GM13977 (cell line): ENCODE results near the gene RNF112.
"Not testable (repeated sequence)": the region's sequence is repeated elsewhere in the genome, so short reads cannot be mapped to it uniquely, and the experiment has no call there.

Source experiments
- DNase-seq: peaks from one replicate; pipeline ENCODE4 v3.0.0; 2012; ENCODE audit warnings: low spot score
- CTCF ChIP-seq: IDR thresholded peaks from 2 replicates; pipeline ENCODE4 v1.5.1; 2012; ENCODE audit warnings: mild to moderate bottlenecking, control low read depth; ENCODE audit not compliant: insufficient read depth; ENCODE audit errors: extremely low read depth, missing control alignments
- in situ Hi-C: fragments of 300-500 bp; cut with MboI; formaldehyde crosslinking; loops from one replicate; pipeline ENCODE4 v1.12.0; 2022; ENCODE audit warnings: low sequenced_read_pairs, low pct_unique_long_range_greater_than_20kb, mixed read lengths, inconsistent platforms; ENCODE audit not compliant: unreplicated experiment

Gene RNF112

DNA sequence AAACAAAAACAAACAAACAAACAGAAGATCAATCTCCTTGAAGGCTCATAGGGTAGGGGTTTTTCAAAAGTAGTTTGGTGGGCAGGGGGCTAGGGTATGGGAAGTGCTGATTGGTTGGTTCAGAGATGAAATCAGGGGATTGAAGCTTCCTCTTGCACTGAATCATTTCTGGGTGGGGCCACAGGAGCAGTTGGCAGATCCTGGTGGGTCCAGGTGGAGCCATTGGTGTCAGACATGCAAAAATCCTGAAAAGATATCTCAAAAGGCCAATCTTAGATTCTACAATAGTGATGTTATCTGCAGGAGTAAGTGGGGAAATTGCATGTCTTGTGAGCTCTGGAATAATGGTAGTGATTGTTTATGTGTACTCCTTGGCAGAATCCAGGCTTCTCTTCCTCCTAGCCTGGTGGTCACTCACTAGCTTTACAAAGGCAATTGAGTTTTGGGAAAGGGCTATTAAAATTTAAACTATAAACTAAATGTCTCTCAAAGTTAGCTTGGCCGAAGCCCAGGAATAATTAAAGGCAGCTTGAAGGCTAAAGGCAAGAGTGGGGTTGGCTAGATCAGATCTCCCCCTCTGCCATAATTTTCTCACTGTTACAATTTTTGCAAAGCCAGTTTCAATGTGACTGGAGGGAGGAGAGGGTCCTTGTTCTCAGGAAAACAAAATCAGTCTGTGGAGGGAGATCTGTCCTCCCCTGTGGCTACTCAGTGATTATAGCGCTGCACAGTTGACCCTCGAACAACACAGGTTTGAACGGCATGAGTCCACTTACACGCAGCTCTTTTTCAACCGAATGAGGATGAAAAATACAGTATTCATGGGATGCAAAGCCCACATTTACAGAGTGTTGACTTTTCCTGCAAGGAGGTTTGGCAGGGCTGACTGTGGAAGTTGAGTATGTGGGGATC lies 45.2 kb downstream of the RNF112 start:
- no peak for TF ChIP-seq CTCF
- DNase-seq, result no peak
- in situ Hi-C loops, result no loop called here

GRCh38 chr17:19457046-19457445 lies 46.0 kb downstream of the RNF112 start:
- in situ Hi-C loops, result no loop called here
- DNase-seq, result no peak
- TF ChIP-seq CTCF, result no peak

GRCh38 chr17:19457830-19458271 lies 46.8 kb downstream of the RNF112 start:
- in situ Hi-C loops, result no loop called here
- no peak for TF ChIP-seq CTCF
- no peak for DNase-seq

DNA sequence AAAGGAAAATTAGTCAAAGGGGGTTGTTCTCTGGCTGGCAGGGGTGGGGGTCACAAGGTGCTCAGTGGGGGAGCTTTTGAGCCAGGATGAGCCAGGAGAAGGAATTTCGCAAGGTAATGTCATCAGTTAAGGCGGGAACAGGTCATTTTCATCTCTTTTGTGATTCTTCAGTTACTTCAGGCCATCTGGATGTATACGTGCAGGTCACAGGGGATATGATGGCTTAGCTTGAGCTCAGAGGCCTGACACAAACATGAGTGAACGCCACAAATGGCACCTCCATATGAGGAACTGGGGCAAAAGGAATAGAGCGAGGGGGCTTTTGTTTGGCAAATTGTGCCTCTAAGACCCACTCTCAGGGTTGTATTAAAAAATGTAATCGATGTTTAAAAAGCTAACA lies 47.4 kb downstream of the RNF112 start:
- in situ Hi-C loops, DNase-seq: not testable (repeated sequence)

GRCh38 chr17:19459018-19459655 lies 48.1 kb downstream of the RNF112 start:
- in situ Hi-C loops, DNase-seq: not testable (repeated sequence)

DNA sequence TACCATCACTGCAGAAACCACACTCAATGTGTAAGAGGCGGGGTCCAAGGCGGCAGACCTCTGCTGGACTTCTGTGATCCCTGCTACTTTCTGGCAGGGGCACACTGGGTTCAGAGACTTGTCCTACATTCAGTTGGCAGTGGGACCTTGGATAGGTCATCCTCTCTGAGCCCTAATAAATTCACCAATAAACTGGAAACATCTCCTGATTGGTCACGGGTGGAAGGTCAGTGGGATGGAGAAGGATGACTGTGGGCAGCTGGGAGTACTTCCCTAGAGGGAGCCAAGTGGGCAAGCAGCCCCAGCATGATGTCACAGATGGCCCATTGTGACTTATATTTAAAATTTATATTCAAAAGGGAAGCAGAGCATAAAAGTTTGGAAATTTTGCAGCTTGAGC lies 49.7 kb downstream of the RNF112 start:
- in situ Hi-C loops, result no loop called here
- DNase-seq, result no peak
- TF ChIP-seq CTCF, result no peak

- DNase-seq, result no peak
- in situ Hi-C loops, result no loop called here
- TF ChIP-seq CTCF, result no peak
Observed at GRCh38 chr17:19461116-19461515, 50.1 kb downstream of the RNF112 start.
